Measurements from ENCODE around the gene FEZF2.

DNA sequence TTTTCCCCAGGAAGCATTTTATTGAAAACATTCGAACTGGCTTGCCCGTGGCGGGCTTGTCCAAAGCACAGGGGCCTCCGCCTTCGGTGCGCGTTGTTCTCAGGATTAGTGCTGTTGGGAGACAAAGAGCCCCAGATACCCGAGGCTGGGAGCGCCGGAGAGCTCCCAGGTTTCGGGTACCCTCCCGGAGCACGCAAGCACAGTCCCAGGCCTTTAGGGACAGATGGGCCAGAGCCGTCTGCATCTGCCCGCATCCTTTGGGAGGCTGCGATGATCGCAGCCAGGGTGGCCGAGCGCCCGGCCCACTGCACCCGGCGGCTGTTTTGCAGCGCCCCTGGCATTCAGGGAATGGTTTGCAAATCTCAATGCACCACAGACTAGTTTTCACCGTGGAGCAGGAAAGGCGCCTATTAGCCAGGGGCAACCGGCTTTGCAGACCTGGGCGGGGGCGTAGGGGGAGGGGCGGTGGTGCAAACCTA, 5.0 kb upstream of the FEZF2 start:
- TF ChIP-seq CTCF (IDR thresholded peaks at IDR 0.05) (no peak), POLR2A (IDR thresholded peaks at IDR 0.05) (no peak)
